Activated CD4-positive, alpha-beta T cell treated with anti-CD3 and anti-CD28 coated beads, Interleukin-2, amount 50 U/mL, for 1 hour (primary cell): ENCODE measurements around the gene UNC13C.

Source experiments
- DNase-seq: peaks from one replicate; pipeline ENCODE4 v3.0.0-alpha.2; 2020

UNC13C gene

DNA sequence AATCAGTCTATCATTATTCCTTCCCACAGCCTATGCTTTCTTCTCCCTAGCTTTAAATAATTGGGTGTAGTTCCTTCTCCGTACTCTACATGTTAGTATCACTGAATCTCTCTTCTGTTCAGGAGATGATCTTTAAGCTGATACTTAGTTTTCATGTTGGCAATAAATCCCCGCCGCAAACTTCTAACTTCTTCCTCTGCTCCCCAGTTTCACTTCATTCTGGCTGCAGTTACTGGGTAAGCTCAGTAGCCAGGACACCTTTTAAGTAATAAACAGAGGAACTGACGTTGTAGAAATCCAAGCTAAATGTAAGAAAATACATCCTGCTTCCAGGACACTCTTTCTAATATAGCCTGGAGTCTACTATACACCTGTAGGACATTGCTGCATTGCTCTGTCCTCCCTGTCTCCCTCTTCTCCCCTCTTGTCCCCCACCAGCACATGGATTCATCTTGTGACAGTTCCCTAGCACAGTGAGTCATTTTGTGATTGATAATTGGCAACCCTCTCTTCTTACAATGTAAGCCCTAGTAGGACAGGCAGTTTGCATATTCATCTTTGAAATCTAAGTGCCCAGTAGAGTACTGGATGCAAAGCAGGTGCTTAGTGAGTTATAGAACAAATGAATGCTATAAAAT lies 598.2 kb downstream of the UNC13C start:
- DNase-seq = no peak

DNA sequence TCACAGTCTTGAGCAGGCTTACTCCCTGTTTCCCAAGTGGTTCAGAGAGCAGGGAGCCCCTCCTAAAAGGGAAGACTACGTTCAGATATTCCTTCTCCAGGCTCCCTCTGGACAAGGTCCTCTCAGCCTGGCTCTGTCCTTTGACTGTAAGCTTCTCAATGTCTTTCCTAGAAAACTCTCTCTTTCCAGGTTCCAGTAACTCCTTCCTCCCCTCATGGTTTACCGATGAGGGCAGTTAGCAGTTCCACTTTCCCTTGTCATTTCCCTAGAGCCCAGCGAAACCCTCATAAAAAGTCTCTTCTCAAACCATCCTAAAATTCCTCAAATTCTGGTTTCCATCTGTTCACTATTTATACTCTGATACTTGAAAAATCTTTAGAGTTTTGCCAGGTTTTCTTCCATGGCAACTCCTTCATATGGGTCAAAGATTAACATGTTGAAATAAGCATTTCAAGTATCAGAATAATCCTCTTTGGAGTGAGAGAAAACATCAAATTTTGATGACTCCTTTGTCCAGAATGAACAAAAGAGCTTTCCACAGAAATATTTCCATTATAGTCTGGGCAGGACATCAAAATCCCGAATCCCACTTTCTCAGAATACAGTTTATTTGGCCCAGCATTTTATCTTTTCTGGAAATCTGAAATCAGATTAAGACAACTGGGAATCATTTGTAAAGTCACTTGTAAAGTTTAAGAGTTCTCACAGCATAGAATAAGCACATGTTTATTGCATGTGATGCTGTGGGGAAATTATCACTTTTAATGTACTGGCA lies 599.4 kb downstream of the UNC13C start:
- DNase-seq = no peak

DNA sequence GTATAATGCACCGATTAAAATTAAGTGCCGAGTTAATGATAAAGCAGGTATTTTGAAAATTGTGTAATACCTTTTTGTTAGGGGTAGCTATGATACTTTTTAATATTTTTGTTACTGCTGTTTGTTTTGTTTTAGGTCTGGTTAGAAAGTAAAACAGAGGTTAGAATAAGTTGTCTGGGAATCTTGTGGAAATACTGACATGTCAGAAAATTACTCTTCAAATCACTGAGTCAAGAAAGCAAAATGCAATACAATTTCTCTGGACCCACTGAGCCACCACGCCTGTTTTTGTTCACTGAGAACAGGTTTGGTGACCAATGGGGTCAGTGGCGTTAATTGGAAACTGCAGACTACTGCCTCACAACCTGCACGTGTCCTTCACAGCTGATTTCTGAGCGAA lies 601.6 kb downstream of the UNC13C start:
- DNase-seq = no peak

DNA sequence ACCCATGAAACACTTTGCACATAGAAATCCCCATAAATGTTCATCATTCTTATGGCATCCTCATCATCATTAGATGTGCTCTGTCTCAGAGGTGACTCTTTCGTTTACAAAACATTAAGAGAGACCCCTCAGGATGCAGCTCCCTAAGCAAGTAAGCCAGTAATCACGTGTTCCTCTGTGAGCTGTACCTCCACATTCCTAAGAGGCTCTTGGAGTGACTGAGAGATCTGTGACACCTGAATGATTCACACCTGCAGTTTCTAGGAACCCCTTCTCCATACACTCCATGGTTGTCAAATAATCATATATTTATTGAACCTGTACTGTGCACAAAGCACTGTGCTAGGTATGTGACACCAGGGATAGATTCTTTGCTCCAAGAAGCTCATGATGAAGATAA lies 602.4 kb downstream of the UNC13C start:
- no peak for DNase-seq

DNA sequence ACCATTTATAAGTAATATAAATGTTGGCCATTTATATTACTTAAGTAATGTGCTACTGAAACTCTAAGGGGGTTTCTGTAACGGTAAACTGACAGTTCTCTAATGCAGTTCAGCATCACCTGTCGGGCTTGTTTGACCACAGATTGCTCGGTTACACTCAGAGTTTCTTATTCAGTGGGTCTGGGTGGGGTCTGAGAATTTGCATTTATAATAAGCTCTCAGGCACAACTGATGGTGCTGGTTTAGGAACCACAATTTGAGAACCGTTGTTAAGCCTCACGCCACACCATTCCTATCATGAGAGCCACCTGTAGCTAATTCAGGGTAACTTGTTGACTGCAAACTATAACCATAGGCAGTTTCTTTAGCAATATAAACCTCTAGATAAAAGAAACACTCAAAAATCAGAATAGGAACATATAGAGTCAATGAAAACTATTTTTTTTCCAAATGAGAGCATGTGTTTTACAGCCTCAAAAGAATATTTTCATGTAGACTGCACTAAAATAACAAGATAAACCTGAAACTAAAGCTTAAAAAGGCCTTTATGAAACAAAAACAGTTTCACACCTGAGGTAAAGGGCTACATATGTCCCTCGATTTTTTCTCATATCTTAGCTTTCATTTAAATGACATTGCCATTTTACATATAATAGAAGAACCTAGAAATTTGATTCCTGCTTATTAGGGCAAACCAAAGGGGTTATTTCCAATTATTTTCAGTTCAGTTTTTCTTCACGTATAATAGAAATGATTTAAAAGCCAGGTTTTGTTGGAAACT lies 604.8 kb downstream of the UNC13C start:
- no peak for DNase-seq

DNA sequence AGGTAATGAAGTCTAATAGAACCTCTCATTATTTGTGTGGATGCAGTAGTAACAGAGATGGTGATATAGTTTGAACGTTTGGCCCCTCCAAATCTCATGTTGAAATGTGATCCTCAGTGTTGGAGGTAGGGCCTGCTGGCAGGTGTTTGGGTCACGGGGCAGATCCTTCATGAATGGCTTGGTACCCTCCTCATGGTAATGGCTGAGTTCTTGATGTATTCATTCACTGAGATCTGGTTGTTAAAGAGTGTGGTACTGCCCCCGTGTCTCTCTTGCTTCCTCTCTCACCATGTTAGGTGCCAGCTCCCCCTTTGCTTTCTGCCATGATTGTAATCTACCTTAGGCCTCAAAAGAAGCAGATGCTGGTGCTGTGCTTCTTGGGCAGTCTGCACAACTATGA lies 606.8 kb downstream of the UNC13C start:
- DNase-seq = no peak

DNA sequence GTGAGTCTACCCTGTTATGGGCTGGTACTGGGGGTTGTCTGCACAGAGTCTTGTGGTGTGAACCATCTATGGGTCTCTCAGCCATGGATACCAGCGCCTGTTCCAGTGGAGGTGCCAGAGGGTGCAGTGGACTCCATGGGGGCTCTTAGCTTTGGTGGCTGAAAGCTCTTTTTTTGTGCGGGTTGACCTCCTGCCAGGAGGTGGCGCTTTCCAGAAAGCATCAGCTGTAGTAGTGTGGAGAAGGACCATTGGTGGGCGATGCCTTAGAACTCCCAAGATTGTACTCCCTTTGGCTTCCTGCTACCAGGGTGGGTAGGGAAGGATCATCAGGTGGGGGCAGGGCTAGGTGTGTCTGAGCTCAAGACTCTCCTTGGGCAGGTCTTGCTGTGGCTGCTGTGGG lies 615.9 kb downstream of the UNC13C start:
- no peak for DNase-seq

DNA sequence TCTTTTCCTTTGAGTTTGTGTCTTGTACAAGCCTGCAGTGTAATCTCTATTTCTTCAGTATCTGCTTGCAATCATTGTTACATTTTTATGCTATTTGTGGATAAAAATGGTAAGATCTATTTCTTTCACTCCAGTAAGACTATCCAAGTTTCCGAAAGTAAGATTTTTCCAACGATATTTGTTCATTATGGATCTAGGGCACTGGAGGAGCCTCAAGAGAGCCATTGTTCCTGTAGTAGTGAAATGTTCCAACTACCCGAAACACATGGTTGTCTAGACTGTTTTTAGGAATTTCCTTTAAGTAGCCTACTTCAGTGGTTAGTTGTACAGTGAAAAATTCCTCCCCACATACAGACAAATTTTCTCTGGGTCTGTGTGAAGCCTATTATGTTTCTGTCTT lies 621.1 kb downstream of the UNC13C start:
- DNase-seq = no peak

DNA sequence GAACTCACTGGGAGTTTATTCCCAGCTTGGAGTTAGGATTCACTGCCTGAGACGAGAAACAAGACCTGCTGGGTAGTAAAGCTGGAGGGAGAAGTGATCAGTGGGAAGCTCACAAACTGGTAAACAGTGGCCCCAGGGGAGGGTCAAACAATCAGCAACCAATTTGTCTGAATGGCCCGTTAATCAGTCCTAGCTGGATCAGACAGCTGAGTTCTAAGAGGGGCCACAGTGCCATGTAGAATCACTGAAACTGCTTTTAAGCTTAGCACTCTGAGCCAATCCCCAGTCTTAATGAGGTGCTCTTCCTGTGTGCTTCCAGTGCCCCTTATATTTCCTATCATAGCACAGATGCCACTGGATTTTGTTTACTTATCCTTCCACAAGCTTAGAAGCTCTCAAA lies 626.8 kb downstream of the UNC13C start:
- DNase-seq = no peak

DNA sequence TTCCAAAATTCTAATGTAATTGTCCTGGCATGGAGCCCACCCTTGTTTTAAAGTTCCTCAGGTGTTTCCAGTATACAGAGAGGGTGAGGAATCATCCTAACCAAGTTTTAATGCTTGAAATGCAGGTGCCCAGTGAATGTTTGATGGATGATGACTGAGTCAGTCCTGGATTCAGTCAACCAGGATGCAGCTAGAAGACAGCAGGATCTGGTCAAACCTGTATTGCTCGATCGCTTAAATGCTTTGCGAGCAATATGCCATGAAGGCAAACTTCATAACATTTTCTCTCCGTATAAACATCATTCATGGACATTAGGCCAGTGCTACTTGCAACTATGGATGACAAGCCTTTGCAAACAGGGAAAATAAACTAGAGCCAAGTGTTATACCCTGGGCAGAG lies 627.3 kb downstream of the UNC13C start:
- DNase-seq = no peak

DNA sequence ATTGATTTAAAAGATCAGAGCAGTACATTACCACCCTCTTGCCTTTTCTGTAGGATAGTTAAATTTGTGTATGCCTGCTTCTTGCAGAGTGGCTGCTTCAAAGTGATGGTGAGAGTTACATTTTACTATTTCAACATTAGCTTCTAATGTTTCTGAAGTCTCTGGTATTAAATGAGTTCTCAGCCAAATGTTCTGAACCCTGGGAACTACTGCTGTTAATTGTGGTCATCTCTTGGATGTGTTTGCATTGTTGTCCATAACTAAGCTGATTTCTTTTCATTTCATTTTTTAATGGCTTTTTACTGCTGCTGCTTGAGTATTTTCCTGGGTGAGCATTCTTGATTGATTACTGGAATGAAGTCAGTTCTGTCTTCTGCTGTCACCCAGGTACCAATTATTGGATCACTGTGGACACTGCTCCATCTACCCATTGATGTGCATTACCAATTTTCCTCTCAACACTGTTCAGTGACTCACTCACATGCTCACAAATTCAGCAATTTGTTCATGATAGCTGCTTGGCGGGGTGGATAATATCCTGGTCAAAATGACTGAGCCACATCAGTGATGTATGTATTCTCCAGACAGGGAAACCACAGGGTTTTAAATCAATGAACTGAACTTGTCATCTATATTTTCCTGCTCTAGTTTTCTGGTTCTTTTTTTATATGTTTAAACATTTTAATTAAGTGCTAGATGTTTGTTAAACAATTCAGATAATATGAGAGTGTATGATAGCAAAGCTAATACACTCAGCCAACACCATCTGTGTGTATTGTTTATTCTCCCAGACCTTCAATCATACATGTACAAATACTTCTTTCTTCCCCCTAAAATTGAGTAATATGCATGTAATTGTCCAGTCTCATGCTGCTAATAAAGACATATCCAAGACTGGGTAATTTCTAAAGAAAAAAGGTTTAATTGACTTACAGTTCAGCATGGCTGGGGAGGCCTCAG lies 630.9 kb downstream of the UNC13C start:
- DNase-seq = no peak

DNA sequence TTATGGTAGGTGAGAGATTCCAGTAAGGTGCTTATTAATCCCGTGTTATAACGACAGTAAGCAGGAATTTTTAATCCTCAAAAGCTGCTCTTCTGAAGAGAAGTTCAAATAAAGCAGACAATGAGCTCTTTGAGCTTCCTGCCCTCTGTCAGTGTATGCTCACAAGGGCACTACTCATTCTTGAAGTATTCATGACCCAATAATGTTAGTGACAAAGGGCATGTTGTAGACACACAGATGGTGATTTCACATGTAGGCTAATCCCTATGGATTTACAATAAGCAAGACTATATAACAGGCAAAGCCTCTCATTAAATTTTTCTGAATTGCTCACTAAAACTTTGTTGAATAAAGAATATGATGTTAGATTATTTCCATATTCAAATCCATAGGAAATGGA lies 639.9 kb downstream of the UNC13C start:
- DNase-seq = no peak

DNA sequence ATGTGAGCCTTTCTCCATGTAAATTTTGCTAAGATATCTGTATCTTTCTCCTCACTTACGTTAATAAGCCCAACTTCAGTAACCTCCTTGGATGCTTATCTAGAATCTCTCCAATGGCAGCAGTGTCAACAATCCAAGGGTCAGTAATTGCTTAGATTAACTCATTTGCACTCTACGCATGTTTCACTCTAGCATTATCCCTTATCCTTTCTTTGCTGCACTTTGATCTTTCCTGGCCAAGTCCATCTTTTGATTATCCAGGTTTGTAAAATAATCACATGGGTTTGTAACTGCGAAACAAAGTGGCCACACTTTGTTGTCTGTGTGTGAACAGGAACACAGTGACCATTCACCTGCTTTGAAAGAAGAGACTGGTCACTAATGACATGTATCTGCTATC lies 640.9 kb downstream of the UNC13C start:
- no peak for DNase-seq

DNA sequence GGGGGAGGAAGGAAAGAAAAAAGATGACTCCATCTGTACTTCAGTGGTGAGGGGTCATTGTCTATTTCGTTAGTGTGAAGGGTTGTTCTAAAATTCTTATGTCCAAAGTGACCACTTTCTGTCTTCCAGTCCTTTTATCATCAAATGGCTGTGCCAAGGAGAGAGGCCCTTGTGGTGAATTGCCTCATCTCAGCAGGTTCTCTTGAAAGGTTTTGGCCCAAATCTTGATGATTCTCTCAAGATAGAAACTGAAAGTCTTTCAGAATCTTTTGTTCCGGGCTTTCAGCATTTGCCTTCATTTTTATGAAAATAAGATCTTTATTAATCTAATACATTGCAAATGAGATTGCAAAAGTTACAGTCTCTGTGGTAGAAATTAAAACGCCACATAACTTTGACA lies 642.7 kb downstream of the UNC13C start:
- no peak for DNase-seq

DNA sequence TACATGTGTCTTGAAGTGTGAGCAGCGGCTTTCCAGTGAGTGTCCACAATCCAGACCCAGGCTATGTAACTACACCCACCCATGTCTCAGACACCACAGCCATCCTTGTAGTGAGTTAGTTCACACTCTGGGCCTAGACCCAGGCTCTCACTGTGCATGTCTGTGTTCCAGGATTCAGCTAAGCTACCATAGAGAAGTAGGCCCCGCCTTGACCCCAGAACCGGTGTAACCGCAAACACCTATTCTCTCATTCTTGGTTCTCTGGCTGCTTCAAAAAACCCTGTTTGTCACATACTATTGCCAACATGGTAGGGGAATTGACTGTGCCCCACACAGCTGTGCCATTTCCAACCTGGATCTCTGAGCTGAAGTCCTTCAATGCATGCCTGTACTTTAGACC lies 657.9 kb downstream of the UNC13C start:
- DNase-seq = no peak

DNA sequence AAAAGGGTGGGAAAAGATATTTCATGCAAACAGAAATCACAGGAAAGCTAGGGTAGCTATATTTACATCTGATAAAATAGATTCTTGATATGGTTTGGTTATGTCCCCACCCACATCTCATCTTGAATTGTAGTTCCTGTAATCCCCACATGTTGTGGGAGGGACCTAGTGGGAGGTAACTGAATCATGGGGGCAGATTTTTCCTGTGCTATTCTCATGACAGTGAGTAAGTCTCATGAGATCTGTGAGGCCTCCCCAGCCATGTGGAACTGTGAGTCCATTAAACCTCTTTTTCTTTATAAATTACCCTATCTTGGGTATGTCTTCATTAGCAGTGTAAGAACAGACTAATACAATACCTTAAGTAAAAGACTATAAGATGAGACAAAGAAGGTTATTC lies 660.4 kb downstream of the UNC13C start:
- no peak for DNase-seq

DNA sequence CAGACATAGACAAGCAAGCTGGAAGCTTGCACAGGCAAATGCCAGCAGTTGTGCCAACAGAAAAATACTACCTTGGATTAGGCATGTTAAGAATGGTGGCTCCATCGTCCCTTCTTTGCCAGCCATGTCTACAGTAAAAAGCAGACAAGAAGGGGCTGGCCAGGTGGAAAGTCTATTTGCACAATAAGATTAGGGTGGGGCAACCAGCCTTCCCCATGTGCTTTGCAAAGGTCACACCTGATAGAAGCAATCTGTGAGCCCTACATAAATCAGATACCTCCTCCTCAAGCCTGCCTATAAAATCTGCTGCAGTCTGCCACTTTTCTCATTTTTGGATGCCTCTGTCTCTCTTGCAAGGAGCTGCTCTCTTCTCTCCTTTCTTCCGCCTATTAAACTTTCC lies 662.6 kb downstream of the UNC13C start:
- no peak for DNase-seq

DNA sequence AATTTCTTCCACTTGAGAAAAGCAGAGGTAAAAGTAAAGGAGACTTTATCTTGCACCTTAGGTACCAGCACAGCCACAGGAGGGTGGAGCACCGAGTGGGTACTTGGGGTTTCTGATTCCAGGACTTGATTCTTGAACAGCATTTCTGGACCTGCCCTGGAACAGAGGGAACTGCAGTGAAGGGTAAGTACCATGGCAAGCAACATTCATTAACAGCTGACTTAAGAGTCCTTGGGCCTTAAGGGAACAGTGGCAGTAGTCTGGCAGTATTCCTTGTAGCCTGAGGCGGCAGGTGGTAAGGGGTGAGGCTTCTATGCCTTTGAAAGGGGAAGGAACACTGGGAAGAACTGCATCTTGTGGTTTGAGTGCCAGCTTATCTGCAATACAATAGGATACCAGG lies 666.6 kb downstream of the UNC13C start:
- DNase-seq = no peak

DNA sequence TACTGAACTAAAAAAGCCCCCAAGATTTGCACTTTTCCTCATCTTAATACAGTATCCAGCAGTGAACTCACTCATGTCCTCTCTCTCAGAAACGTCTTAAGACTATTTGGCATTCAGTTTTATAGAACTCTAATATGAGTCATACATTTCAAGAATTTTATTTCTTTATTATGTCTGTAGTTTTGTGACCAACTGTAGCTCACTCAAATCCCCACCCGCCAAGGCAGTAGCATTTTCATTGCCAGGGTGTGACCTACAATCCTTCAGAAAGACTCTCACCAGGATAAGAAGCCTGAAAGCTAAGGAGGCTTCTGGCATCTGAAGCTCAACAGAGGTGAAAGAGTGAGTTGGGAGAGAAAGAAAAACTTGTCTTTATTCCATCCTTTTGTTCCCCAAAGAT lies 681.4 kb downstream of the UNC13C start:
- no peak for DNase-seq

DNA sequence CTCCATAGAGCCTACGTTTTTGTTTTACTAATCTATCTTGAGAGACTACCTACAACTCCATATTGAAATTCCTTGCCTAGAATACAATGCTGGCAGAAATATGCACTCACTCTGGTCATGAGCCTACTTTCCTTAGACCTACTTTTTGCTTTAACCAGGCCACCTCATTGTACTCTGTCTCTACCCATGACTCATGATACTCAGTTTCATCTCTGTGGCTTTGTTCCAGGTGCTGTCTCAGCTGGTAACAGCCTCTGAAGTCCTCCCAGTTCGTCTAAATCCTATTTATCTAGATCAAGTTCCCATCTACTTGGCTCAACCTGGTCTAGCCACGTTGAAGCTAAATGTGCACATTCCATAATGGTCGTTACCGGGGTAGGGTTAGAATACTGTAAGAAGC lies 682.1 kb downstream of the UNC13C start:
- no peak for DNase-seq

DNA sequence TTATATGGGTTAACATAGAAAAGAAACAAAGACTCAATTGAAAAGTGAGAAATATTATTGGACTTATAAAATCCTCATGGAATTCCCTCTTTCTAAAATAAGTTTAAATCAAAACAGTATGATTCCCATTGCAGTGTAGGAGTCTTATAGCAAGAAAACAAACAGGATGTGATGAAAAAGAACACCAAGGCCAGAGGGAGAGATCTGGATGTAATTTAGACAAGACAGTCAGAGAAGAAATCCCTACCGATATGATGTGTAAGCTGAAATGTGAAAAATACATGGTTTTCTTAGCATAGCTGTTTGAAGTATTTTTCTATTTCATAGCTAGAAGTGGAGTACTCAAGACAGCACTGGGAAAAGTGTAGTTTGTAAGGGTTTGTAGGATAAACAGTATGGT lies 697.0 kb downstream of the UNC13C start:
- no peak for DNase-seq

DNA sequence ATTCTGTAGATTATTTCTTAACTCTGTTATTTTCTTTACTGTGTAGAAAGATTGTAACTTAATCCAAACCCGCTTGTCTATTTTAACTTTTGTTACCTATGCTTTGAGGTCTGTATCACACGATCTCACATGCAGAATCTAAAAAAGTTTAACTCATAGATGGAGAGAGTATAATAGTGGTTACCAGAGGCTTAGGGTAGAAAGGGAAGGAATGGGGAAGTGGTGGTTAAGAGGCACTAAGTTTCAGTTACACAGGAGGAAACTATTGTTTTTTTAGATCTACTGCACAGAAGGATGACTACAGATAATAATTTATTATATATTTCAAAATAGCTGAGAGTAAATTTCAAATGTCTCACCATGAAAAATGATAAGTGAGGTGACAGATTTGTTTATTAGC lies 703.3 kb downstream of the UNC13C start:
- DNase-seq = no peak
